Astrocyte (in vitro differentiated cells and primary cell): ENCODE measurements around the gene TES.

ENCODE experiments used
- CTCF ChIP-seq: IDR thresholded peaks from 2 replicates; pipeline ENCODE4 v1.5.1; 2011; ENCODE audit warnings: low read depth, mild to moderate bottlenecking, inconsistent platforms, low read length, moderate library complexity; ENCODE audit not compliant: insufficient read depth
- EZH2 ChIP-seq: IDR thresholded peaks from 2 replicates; pipeline ENCODE4 v1.6.1; 2012; ENCODE audit warnings: mild to moderate bottlenecking, low read length, inconsistent platforms; ENCODE audit not compliant: insufficient read depth

GRCh38 chr7:116242759-116243158 lies 32.4 kb downstream of the TES start:
- no peak for TF ChIP-seq EZH2
- no peak for TF ChIP-seq CTCF
